ENCODE data around the gene KATNAL2.
"Not testable (repeated sequence)": the region's sequence is repeated elsewhere in the genome, so short reads cannot be mapped to it uniquely, and the experiment has no call there.

Gene KATNAL2

DNA sequence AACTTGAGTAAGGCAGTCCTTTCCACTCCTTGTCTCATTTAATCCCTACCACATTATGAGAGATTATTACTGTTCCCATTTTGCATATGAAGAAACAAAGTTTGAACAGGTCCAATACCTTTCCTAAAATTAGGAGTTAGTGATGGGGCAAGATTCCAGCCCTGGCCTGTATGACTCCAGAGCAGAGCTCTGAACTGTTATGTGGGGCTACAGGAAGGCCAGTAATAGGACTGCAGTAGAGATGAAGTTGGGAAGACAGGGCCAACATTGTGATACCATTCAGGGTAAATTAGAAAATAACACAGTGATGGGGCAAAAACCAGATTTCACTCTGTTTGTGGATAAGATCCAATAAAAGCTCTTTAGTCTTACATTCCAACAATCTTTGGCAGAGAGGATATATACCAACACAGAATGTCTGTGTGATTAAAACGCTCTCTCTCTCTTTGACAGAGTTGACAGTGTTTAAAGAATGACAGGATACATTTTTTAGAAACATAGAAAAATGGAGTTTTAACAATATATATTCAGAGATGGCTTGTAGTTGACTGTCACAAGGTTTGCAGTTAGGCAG lies 22.7 kb downstream of the KATNAL2 start:
- no peak for DNase-seq

DNA sequence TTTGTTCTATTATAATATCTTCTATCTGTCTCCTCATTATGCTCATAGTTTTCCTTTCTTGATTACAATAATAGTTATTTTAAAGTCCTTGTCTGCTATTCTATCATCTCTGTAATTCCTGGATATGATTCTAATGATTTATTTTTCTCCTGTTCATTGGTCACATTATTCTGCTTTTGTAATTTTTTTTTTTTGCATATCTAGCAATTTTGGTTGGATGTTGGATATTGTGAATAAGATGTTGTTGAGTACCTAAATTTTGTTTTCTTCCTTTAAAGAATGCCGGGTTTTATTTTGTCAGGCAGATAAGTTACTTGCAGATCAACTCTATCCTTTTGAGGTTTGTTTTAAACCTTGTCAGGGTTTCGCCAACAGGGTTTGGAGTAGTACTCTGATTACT lies 25.2 kb downstream of the KATNAL2 start:
- DNase-seq = no peak

DNA sequence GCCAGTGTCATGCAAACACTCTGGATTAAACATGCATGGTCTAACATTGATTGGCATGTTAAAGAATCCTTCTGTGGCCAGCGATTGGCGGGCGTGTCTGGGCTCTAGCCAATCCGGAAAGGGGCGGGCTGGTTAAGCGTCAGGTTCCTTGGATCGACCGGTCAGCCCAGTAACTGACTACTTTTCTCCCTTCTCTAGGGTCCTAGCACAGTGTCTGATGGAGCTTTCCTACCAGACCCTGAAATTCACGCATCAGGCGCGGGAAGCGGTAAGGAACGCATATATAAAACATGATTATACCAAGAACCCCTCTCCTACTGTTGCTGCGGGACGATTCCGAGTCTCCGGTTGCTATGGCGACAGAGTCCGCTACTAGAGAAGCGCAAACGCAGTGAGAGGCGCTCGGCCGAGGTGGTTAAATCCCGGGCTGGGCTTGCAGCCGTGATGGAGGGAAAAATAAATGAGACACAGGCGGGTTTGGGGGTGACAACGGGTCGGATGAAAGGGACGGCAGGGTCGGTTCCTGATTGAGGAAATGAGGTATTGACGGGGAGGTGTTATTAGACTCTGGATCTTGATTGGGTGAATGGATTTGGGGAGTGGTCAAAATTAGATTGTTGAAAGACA lies 29.4 kb downstream of the KATNAL2 start:
- DNase-seq = peak; percentile 82

DNA sequence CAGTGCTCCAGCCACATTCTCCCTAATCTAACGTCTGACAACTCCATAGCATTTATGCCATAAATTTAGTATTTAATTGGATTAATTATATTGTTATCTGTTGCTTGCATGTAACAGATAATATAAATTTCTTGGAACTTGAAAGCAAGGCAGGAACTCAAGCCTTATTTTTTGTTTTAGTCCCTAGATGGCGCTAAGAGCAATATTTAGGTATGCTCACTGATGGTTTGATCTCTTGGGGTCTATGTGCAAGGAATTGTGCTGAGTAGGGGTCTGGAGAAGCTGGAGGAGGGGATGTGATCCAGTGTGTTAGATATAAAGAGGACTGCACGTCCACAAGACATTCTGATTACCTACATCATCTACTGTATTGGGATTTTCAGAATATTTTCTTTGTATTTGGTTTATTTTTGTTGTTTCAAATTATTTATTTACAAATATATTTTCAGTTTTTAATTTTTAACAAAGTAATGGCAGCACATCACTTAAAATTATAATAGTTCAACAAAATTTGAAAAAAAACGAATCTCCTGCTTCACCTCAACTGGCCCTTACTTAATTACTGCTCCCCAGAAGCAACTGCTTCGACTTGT lies 32.8 kb downstream of the KATNAL2 start:
- DNase-seq = no peak

DNA sequence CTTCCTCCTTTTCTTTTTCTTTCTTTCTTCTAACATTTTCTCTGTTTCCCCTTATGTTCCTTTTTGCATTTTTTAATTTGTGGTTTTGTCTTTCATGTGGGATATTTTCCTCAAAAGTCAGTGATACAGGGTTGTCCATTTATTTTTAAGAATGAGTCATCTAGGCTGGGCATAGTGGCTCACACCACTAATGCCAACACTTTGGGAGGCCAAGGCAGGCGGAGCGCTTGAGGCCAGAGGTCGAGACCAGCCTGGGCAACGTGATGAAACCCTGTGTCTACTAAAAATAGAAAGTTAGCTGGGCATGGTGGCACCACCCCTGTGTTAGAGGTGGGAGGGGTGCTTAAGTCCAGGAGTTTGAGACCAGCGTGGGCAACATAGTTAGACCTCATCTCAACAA lies 35.8 kb downstream of the KATNAL2 start:
- no peak for DNase-seq

DNA sequence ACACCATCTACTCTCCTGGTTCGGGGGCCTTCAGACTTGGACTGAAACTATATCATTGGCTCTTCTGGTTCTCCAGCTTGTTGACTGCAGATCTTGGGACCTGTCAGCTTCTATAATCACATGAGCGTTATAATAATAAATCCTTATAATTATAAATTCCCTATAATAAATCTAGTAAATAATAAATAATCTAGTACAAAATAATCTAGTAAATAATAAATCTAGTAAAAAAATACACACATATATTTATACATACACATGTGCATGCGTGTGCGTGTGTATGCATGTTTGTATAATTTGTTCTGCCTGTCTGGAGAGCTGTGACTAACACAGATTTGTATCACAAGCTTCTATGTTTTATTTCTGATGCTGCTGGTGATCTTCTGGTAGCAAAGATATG lies 40.8 kb downstream of the KATNAL2 start:
- DNase-seq = no peak

DNA sequence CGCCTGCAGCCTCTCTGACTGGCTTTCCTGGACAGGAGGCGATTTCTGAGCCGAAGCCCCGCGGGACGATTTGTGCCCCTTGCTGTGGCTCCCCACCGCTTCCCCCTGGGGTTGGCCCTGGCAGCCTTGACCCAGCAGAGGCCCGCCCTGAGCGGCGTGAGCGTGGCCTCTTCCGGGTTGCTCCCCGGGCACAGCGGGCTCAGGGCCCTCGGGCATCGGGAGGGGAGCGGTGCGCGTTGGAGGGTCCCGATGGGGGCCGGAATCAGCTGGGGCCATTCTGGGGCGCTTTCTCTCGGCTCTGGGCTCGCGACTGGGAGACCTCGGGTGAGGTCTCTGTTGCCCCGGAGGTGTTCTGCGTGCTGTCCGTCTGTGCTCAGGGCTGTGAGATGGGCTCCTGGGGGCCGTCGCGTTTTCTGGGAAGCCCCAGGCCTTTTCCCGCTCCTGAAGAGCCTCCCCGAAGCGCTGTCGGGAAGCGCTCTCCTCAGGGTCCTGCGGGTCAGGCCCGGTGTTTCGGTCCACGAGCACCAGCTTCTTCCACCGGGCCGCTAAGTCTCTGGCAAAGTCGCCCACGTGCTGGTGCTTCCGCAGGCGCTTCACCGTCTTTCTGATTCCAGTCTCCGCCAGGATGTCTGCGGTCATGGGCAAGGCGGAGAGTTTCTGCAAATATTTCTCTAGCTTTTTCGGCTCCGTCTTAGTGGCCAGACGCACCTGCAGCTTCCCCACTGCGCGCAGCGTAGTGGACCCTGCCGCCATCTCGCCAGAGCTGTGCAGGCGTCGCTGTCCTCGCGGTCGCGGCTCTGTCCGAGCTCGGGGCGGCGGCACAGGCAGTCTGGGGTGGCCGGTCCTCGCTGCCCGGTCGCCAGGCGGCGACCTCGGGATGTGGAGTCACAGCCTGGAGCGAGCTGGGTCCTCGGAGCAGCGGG lies 46.5 kb downstream of the KATNAL2 start:
- not testable (repeated sequence) for DNase-seq

DNA sequence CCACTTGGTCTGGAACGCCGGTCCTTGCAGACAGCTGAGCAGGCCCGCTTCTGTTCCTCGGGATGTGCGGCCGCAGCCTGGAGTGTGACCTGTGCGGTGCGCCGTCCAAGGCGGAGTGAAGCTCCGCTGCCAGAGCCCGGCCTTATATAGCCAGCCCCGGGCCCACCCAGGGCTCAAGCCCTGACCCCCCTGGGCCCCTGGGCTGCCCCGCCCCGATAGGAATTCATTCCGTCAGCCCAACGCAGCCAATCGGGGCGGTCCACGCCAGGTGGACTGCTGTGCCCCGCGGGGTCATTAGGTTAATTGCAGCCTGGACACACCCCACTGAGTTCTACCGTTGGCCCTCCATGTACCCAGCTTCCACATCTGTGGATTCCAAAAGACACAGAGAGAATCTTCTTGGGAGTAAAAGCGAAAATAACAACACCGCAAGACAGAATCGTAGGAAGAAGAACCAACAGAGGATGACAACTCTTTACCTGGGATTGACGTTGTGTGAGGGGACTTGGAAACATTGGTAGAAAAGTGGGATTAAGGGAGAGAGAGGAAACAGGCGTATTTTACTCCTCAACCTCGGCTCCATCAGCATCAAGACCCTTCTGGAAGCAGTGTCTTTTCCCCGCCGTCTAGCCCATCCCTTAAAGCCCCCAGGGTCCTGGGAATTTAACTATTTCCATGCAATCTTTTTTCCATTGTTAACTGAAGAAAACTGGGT lies 47.3 kb downstream of the KATNAL2 start:
- not testable (repeated sequence) for DNase-seq

DNA sequence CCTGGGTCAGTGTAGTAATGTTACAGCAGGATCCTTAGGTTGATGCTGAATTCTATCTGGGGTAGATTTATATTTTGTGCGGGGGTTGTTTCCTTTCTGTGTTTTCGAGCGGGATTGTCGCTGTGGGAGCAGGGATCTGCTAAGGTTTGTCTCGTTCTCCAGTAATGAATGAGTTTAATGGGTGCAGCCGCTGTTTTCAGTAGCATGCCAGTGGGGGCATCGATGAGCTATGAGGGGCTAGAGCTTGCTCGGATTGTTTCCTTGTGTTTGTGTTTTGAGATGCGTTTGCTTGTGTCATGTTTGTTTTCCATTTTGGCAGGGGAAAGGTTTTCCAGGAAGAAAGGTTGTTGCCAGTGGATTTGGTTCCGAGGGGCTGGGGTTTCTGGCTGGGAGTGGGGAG lies 48.9 kb downstream of the KATNAL2 start:
- not testable (repeated sequence) for DNase-seq

DNA sequence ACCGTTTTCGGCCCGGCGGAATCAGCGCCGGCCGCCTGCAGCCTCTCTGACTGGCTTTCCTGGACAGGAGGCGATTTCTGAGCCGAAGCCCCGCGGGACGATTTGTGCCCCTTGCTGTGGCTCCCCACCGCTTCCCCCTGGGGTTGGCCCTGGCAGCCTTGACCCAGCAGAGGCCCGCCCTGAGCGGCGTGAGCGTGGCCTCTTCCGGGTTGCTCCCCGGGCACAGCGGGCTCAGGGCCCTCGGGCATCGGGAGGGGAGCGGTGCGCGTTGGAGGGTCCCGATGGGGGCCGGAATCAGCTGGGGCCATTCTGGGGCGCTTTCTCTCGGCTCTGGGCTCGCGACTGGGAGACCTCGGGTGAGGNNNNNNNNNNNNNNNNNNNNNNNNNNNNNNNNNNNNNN lies 52.1 kb downstream of the KATNAL2 start:
- not testable (repeated sequence) for DNase-seq

DNA sequence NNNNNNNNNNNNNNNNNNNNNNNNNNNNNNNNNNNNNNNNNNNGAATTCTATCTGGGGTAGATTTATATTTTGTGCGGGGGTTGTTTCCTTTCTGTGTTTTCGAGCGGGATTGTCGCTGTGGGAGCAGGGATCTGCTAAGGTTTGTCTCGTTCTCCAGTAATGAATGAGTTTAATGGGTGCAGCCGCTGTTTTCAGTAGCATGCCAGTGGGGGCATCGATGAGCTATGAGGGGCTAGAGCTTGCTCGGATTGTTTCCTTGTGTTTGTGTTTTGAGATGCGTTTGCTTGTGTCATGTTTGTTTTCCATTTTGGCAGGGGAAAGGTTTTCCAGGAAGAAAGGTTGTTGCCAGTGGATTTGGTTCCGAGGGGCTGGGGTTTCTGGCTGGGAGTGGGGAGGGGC lies 102.5 kb downstream of the KATNAL2 start:
- DNase-seq = not testable (repeated sequence)

DNA sequence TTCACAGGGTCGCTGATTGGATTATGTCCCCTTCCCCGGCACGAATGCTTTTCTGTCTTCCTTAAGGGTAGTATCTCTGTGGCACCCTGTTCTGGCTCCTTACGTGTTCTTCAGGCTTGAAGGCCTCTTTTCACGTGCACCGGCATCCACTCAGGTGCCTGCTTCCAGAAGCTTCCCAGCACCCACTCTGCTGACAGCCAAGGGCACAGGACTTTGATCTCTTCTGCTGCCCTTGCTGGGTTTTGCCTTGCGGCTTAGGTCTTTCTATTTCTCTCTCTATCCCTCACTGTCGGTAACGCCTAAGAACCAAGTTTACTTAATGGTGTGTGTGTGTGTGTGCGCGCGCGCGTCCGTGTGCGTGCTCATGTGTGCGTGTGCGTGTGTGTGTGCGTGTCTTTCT lies 103.4 kb downstream of the KATNAL2 start:
- not testable (repeated sequence) for DNase-seq

DNA sequence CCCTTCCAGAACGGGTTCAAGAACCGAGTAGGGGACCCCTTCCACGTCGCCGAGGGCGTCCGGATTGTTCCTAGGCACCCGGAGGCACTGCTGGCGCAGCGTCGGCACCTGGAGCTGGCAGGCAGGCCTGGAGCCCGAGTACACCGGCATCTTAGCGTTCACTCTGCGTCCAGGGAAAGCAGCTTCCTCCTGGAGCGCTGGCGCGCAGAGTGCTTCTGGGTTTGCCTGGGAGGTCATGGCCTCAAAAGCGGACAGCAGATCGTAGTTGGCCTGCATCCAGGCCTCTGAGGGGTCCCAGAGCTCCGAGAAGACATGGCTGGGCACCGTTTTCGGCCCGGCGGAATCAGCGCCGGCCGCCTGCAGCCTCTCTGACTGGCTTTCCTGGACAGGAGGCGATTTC lies 105.4 kb downstream of the KATNAL2 start:
- DNase-seq = not testable (repeated sequence)

DNA sequence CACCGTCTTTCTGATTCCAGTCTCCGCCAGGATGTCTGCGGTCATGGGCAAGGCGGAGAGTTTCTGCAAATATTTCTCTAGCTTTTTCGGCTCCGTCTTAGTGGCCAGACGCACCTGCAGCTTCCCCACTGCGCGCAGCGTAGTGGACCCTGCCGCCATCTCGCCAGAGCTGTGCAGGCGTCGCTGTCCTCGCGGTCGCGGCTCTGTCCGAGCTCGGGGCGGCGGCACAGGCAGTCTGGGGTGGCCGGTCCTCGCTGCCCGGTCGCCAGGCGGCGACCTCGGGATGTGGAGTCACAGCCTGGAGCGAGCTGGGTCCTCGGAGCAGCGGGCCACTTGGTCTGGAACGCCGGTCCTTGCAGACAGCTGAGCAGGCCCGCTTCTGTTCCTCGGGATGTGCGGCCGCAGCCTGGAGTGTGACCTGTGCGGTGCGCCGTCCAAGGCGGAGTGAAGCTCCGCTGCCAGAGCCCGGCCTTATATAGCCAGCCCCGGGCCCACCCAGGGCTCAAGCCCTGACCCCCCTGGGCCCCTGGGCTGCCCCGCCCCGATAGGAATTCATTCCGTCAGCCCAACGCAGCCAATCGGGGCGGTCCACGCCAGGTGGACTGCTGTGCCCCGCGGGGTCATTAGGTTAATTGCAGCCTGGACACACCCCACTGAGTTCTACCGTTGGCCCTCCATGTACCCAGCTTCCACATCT lies 106.5 kb downstream of the KATNAL2 start:
- DNase-seq = not testable (repeated sequence)

DNA sequence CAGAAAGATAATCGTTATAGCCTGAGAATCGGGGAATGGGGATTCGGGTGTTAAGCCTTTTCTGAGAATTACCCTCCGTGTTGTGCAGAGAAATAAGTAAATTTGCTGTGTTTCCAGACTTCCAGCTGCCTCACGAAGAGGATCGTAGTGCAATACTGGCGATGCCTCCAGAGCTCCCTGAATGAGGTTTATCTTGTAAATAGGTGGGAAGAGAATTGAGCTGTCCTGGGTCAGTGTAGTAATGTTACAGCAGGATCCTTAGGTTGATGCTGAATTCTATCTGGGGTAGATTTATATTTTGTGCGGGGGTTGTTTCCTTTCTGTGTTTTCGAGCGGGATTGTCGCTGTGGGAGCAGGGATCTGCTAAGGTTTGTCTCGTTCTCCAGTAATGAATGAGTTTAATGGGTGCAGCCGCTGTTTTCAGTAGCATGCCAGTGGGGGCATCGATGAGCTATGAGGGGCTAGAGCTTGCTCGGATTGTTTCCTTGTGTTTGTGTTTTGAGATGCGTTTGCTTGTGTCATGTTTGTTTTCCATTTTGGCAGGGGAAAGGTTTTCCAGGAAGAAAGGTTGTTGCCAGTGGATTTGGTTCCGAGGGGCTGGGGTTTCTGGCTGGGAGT lies 108.3 kb downstream of the KATNAL2 start:
- not testable (repeated sequence) for DNase-seq

DNA sequence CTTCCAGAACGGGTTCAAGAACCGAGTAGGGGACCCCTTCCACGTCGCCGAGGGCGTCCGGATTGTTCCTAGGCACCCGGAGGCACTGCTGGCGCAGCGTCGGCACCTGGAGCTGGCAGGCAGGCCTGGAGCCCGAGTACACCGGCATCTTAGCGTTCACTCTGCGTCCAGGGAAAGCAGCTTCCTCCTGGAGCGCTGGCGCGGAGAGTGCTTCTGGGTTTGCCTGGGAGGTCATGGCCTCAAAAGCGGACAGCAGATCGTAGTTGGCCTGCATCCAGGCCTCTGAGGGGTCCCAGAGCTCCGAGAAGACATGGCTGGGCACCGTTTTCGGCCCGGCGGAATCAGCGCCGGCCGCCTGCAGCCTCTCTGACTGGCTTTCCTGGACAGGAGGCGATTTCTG lies 111.3 kb downstream of the KATNAL2 start:
- DNase-seq = not testable (repeated sequence)

DNA sequence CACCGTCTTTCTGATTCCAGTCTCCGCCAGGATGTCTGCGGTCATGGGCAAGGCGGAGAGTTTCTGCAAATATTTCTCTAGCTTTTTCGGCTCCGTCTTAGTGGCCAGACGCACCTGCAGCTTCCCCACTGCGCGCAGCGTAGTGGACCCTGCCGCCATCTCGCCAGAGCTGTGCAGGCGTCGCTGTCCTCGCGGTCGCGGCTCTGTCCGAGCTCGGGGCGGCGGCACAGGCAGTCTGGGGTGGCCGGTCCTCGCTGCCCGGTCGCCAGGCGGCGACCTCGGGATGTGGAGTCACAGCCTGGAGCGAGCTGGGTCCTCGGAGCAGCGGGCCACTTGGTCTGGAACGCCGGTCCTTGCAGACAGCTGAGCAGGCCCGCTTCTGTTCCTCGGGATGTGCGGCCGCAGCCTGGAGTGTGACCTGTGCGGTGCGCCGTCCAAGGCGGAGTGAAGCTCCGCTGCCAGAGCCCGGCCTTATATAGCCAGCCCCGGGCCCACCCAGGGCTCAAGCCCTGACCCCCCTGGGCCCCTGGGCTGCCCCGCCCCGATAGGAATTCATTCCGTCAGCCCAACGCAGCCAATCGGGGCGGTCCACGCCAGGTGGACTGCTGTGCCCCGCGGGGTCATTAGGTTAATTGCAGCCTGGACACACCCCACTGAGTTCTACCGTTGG lies 112.4 kb downstream of the KATNAL2 start:
- not testable (repeated sequence) for DNase-seq

DNA sequence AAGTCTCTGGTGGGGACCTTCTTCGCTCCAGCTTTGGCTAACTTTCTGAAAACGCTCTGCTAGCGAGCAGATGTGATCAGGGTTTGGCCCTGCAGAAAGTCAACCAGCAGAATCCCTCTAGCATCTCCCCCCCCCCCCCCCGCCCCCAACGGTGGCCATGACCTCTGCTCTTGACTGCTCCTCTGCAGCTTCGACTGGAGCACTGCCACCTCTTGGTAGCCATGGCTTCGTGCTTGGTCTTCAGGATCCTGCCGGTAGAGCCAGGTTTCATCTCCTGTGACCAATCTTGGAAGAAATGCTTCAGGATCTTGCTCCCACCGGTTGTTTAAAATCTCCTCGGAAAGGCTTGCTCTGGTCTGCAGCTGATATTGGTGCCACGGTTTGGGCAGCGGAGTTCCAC lies 113.5 kb downstream of the KATNAL2 start:
- DNase-seq = not testable (repeated sequence)

DNA sequence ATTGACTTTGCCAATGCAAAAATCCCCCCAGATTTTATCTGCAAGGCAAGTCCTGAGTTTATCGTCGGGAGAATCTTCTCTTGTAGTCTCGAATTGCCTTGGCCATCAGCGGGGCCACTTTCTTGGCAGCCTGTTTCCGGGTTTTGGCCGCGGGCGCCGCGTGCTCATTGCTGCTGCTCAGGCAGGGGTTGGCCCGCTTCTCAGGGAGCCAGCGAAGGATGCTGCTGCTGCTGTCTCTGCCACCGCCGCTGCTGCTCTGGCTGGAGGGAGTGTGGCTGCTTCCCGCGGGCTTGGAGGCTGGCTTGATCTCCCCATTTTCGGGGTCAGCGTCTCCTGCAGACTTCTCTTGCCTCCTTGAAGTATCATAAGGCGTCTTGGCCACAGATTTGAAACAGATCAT lies 115.5 kb downstream of the KATNAL2 start:
- no peak for DNase-seq

DNA sequence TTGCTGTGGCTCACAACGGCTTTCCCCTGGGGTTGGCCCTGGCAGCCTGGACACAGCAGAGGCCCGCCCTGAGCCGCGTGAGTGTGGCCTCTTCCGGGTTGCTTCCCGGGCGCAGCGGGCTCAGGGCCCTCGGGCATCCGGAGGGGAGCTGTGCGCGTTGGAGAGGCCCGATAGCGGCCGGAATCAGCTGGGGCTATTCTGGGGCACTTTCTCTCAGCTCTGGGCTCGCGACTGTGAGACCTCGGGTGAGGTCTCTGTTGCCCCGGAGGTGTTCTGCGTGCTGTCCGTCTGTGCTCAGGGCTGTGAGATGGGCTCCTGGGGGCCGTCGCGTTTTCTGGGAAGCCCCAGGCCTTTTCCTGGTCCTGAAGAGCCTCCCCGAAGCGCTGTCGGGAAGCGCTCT lies 117.2 kb downstream of the KATNAL2 start:
- not testable (repeated sequence) for DNase-seq

DNA sequence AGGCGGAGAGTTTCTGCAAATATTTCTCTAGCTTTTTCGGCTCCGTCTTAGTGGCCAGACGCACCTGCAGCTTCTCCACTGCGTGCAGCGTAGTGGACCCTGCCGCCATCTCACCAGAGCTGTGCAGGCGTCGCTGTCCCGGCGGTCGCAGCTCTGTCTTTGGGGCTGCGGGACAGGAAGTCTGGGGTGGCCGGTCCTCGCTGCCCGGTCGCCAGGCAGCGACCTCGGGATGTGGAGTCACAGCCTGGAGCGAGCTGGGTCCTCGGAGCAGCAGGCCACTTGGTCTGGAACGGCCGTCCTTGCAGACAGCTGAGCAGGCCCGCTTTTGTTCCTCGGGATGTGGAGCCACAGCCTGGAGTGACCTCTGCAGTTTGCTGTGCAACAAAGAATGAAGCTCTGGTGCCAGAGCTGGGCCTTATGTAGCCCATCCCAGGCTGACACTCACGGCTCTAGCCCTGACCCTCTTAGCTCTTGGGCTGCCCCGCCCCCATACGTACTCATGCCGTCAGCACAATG lies 117.8 kb downstream of the KATNAL2 start, which contains the start of gene ELOA2:
Gene ELOA2 (minus strand): TSS at position 466 of the 516 bp plus-strand sequence. CDS start 357 bp downstream, at position 109.
- DNase-seq = no peak
